ENCODE measurements around the gene S100A7. TPM values are rescaled to one million over a fixed set of nuclear protein-coding genes. Genes with fewer than 3 reads are reported as not detected.

S100A7 gene
- total and polyA plus RNA-seq, 9 of the 15 experiments (the other 6 are each of a cell fraction or from before 2014, with no cell fraction given): not detected

DNA sequence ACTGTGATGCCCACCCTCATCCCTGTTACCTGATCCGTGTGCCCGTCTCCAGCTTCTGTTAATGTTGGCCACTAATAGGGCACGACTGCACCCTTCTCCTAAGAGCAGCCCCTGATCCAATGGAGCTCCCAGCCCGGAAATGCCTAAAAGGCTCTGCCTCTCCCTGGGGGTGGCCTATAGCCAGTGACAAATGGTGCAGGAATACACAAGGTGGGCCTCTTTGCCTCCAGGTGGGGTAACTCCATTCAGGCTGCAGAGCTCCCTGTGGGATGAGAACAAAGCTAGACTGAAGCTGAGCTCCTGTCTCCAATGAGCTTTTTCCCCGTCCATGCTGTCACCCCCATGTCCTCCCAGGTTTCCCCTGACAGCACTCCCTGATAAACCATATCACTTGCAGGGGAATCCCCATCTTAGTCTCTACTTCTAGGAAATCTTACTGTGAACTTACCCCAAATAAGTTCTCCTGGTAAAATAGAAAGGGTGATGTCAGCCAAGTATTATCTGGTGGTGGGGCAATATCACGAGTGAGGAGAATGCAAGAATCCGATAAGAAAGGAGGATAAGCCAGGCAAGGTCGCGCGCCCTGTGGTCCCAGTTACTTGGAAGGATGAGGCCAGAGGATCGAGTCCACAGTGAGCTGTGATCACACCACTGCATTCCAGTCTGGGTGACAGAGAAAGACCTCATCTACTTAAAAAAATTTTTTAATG is 25.6 kb downstream of the S100A7 start (continued):
- TF ChIP-seq, protein P1, sequence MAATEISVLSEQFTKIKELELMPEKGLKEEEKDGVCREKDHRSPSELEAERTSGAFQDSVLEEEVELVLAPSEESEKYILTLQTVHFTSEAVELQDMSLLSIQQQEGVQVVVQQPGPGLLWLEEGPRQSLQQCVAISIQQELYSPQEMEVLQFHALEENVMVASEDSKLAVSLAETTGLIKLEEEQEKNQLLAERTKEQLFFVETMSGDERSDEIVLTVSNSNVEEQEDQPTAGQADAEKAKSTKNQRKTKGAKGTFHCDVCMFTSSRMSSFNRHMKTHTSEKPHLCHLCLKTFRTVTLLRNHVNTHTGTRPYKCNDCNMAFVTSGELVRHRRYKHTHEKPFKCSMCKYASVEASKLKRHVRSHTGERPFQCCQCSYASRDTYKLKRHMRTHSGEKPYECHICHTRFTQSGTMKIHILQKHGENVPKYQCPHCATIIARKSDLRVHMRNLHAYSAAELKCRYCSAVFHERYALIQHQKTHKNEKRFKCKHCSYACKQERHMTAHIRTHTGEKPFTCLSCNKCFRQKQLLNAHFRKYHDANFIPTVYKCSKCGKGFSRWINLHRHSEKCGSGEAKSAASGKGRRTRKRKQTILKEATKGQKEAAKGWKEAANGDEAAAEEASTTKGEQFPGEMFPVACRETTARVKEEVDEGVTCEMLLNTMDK (IDR thresholded peaks at IDR 0.05; ENCODE audit: borderline replicate concordance, insufficient read depth, low read depth, low read length, poor library complexity, severe bottlenecking): no peak
- TF ChIP-seq CEBPB (tag; IDR thresholded peaks at IDR 0.05) (peak; percentile 62), MBD2 (IDR thresholded peaks at IDR 0.05; ENCODE audit: borderline replicate concordance, low read depth) (peak; percentile 38; the same call in 1 of the 2 replicates), ZNF121 (CRISPR knock-in tag; conservative IDR thresholded peaks at IDR 0.05) (no peak), SREBF1 (IDR thresholded peaks at IDR 0.05; ENCODE audit: borderline replicate concordance, low read depth, low read length) (no peak), ZBTB8A (IDR thresholded peaks at IDR 0.05; ENCODE audit: partially characterized antibody) (no peak), GTF2A2 (tag; IDR thresholded peaks at IDR 0.05) (no peak), MECOM (CRISPR knock-in tag; IDR thresholded peaks at IDR 0.05) (no peak), ZNF830 (CRISPR knock-in tag; IDR thresholded peaks at IDR 0.05) (no peak), MAFG (tag; conservative IDR thresholded peaks at IDR 0.05) (no peak), KHSRP (IDR thresholded peaks at IDR 0.05) (no peak), XRCC5 (IDR thresholded peaks at IDR 0.05; ENCODE audit: low read depth, low read length) (no peak), TAF15 (IDR thresholded peaks at IDR 0.05; ENCODE audit: low read depth, low read length) (no peak), ETS2 (tag; IDR thresholded peaks at IDR 0.05; ENCODE audit: borderline replicate concordance, poor library complexity, severe bottlenecking) (no peak), PTTG1 (tag; IDR thresholded peaks at IDR 0.05; ENCODE audit: low read depth) (no peak), ZNF354B (CRISPR knock-in tag; IDR thresholded peaks at IDR 0.05) (no peak), CHD2 (IDR thresholded peaks at IDR 0.05; ENCODE audit: low read depth, low read length) (no peak)
- TF ChIP-seq, protein P2, sequence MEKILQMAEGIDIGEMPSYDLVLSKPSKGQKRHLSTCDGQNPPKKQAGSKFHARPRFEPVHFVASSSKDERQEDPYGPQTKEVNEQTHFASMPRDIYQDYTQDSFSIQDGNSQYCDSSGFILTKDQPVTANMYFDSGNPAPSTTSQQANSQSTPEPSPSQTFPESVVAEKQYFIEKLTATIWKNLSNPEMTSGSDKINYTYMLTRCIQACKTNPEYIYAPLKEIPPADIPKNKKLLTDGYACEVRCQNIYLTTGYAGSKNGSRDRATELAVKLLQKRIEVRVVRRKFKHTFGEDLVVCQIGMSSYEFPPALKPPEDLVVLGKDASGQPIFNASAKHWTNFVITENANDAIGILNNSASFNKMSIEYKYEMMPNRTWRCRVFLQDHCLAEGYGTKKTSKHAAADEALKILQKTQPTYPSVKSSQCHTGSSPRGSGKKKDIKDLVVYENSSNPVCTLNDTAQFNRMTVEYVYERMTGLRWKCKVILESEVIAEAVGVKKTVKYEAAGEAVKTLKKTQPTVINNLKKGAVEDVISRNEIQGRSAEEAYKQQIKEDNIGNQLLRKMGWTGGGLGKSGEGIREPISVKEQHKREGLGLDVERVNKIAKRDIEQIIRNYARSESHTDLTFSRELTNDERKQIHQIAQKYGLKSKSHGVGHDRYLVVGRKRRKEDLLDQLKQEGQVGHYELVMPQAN (IDR thresholded peaks at IDR 0.05; ENCODE audit: borderline replicate concordance): no peak
- TF ChIP-seq, protein P3, sequence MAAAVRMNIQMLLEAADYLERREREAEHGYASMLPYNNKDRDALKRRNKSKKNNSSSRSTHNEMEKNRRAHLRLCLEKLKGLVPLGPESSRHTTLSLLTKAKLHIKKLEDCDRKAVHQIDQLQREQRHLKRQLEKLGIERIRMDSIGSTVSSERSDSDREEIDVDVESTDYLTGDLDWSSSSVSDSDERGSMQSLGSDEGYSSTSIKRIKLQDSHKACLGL (CRISPR knock-in tag; IDR thresholded peaks at IDR 0.05; ENCODE audit: borderline replicate concordance, poor library complexity, severe bottlenecking): no peak
- TF ChIP-seq, protein P4, sequence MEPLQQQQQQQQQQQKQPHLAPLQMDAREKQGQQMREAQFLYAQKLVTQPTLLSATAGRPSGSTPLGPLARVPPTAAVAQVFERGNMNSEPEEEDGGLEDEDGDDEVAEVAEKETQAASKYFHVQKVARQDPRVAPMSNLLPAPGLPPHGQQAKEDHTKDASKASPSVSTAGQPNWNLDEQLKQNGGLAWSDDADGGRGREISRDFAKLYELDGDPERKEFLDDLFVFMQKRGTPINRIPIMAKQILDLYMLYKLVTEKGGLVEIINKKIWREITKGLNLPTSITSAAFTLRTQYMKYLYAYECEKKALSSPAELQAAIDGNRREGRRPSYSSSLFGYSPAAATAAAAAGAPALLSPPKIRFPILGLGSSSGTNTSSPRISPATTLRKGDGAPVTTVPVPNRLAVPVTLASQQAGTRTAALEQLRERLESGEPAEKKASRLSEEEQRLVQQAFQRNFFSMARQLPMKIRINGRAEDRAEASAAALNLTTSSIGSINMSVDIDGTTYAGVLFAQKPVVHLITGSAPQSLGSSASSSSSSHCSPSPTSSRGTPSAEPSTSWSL (CRISPR knock-in tag; IDR thresholded peaks at IDR 0.05; ENCODE audit: borderline replicate concordance): no peak
- TF ChIP-seq, protein P5, sequence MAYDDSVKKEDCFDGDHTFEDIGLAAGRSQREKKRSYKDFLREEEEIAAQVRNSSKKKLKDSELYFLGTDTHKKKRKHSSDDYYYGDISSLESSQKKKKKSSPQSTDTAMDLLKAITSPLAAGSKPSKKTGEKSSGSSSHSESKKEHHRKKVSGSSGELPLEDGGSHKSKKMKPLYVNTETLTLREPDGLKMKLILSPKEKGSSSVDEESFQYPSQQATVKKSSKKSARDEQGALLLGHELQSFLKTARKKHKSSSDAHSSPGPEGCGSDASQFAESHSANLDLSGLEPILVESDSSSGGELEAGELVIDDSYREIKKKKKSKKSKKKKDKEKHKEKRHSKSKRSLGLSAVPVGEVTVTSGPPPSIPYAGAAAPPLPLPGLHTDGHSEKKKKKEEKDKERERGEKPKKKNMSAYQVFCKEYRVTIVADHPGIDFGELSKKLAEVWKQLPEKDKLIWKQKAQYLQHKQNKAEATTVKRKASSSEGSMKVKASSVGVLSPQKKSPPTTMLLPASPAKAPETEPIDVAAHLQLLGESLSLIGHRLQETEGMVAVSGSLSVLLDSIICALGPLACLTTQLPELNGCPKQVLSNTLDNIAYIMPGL (CRISPR knock-in tag; IDR thresholded peaks at IDR 0.05): no peak

All from K562 (cell line).